ENCODE measurements around the gene RELL2. TPM values are rescaled to one million over a fixed set of nuclear protein-coding genes. Genes with fewer than 3 reads are reported as not detected.
A peak's percentile ranks its signal among the peaks of the same experiment; 100 is the strongest.
"Not testable (repeated sequence)": the region's sequence is repeated elsewhere in the genome, so short reads cannot be mapped to it uniquely, and the experiment has no call there.

The RELL2 gene
- total RNA-seq, 1 donor from 2014 or later: 6.1 TPM

DNA sequence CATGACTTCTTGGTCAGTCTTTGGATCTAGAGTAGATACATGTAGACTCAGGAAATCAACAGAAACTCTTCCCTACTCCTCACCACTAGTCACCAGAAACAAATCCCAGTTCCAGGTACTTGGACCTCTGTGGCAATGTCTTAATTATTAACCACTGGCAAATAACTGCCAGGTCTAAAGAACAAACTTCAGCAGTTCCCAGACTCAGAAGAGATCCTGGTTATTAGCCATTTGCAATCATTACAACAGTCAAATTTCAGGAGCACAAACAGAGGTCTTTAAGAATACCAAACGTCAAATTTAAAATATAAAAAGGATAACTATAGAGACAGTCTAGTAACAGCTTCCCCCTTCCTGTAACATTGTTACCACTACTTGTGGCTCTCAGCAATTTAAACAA lies 28.2 kb upstream of the RELL2 start:
- no peak overlapping the region for H3K4me3 Mint-ChIP-seq (ENCODE audit: unreplicated experiment)
- peaks cover 36% of the 10 kb centered on the region for H3K4me1 Mint-ChIP-seq (ENCODE audit: low read depth)
- H3K9me3 Mint-ChIP-seq (ENCODE audit: low read depth): no peaks in the 10 kb centered on the region
- TF ChIP-seq, protein P1, sequence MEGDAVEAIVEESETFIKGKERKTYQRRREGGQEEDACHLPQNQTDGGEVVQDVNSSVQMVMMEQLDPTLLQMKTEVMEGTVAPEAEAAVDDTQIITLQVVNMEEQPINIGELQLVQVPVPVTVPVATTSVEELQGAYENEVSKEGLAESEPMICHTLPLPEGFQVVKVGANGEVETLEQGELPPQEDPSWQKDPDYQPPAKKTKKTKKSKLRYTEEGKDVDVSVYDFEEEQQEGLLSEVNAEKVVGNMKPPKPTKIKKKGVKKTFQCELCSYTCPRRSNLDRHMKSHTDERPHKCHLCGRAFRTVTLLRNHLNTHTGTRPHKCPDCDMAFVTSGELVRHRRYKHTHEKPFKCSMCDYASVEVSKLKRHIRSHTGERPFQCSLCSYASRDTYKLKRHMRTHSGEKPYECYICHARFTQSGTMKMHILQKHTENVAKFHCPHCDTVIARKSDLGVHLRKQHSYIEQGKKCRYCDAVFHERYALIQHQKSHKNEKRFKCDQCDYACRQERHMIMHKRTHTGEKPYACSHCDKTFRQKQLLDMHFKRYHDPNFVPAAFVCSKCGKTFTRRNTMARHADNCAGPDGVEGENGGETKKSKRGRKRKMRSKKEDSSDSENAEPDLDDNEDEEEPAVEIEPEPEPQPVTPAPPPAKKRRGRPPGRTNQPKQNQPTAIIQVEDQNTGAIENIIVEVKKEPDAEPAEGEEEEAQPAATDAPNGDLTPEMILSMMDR (IDR thresholded peaks at IDR 0.05): no peak
- H3K27me3 Mint-ChIP-seq (ENCODE audit: low read depth): no peaks in the 10 kb centered on the region
- DNase-seq (ENCODE audit: low spot score): no peak
- no peak overlapping the region for H3K27ac Mint-ChIP-seq (ENCODE audit: unreplicated experiment)
- H3K36me3 Mint-ChIP-seq (ENCODE audit: low read depth): peaks cover 4% of the 10 kb centered on the region

DNA sequence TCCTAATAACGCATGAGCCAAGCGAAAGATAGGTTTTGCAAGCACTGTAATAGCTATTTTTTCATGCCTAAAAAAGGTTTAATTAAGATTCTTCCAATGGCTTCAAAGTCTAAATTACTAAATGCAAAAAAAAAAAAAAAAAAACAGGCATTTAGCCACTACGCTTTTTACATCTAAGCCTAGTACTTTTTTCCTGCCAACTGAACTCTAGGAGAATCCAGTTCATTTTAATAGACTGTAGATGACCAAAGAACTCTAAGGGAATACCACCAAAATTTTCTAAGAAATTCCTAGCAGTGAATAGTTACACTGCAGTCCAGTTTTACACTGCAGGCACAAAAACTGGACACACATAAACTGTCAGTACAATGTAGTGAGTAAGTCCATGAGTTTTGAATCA lies 27.8 kb upstream of the RELL2 start:
- Mint-ChIP-seq H3K4me3 (ENCODE audit: unreplicated experiment) (no peak overlapping the region), H3K9me3 (ENCODE audit: low read depth) (no peaks in the 10 kb centered on the region), H3K27ac (ENCODE audit: unreplicated experiment) (no peak overlapping the region), H3K36me3 (ENCODE audit: low read depth) (peaks cover 4% of the 10 kb centered on the region), H3K4me1 (ENCODE audit: low read depth) (peaks cover 31% of the 10 kb centered on the region), H3K27me3 (ENCODE audit: low read depth) (no peaks in the 10 kb centered on the region)
- TF ChIP-seq, protein P1 (IDR thresholded peaks at IDR 0.05): no peak
- DNase-seq (ENCODE audit: low spot score): no peak

DNA sequence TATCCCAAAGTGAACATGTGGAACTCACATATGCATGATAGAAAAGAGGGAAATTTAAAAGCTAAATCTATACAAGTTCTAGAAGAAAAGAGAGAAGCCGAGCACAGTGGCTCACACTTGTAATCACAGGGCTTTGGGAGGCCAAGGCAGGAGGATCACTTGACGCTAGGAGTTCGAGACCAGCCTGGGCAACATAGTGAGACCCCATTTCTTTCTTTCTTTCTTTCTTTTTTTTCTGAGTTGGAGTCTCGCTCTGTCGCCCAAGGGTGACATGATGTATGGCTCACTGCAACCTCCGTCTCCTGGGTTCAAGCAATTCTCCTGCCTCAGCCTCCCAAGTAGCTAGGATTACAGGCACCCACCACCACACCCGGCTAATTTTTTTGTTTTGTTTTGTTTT lies 26.9 kb upstream of the RELL2 start:
- not testable (repeated sequence) for H3K27ac Mint-ChIP-seq (ENCODE audit: unreplicated experiment); H3K9me3 Mint-ChIP-seq (ENCODE audit: low read depth); H3K36me3 Mint-ChIP-seq (ENCODE audit: low read depth); DNase-seq (ENCODE audit: low spot score); H3K27me3 Mint-ChIP-seq (ENCODE audit: low read depth); H3K4me3 Mint-ChIP-seq (ENCODE audit: unreplicated experiment)
- H3K4me1 Mint-ChIP-seq (ENCODE audit: low read depth): peaks cover 22% of the 10 kb centered on the region

DNA sequence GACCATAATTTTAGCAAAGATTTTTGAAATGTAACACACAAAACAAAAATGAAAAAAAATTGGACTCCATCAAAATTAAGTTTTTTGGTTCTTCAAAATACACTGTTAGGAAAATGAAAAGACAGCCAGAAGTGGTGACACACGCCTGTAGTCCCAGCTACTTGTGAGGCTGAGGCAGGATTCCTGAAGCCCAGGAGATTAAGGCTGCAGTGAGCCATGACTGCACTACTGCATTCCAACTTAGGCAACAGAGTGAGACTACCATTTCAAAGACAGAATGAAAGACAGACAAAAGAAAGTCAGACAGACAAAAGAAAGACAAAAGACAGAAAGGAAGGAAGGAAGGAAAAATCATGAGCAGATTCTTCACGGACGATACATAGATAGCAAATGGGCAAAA lies 25.5 kb upstream of the RELL2 start:
- no peaks in the 10 kb centered on the region for H3K9me3 Mint-ChIP-seq (ENCODE audit: low read depth)
- H3K4me3 Mint-ChIP-seq (ENCODE audit: unreplicated experiment): no peak overlapping the region
- no peak for DNase-seq (ENCODE audit: low spot score)
- H3K4me1 Mint-ChIP-seq (ENCODE audit: low read depth): peaks cover 19% of the 10 kb centered on the region
- TF ChIP-seq, protein P1 (IDR thresholded peaks at IDR 0.05): no peak
- H3K27ac Mint-ChIP-seq (ENCODE audit: unreplicated experiment): no peak overlapping the region
- H3K36me3 Mint-ChIP-seq (ENCODE audit: low read depth): peaks cover 4% of the 10 kb centered on the region
- H3K27me3 Mint-ChIP-seq (ENCODE audit: low read depth): no peaks in the 10 kb centered on the region

DNA sequence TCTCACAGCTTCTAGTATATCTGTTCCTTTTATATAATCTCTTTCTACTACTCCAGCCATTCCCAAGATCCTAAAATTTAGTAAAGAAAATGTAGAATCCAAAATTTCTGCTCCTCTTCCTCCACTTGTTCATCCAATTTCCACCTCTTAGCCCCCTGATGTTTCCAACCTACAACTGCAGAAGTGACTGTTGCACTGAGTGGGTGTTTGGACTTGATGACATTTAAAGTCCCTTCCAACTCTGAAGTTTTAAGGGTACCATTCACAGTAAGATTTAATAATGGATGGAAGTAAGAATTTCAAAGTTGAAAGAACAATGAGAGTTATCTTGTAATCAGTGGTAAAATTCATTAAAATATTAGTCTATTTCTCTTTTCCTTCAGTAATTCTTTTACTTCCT lies 23.5 kb upstream of the RELL2 start:
- Mint-ChIP-seq H3K27me3 (ENCODE audit: low read depth) (no peaks in the 10 kb centered on the region), H3K9me3 (ENCODE audit: low read depth) (no peaks in the 10 kb centered on the region), H3K4me1 (ENCODE audit: low read depth) (peaks cover 30% of the 10 kb centered on the region), H3K4me3 (ENCODE audit: unreplicated experiment) (no peak overlapping the region), H3K27ac (ENCODE audit: unreplicated experiment) (no peak overlapping the region), H3K36me3 (ENCODE audit: low read depth) (peaks cover 4% of the 10 kb centered on the region)
- TF ChIP-seq, protein P1 (IDR thresholded peaks at IDR 0.05): no peak
- no peak for DNase-seq (ENCODE audit: low spot score)

DNA sequence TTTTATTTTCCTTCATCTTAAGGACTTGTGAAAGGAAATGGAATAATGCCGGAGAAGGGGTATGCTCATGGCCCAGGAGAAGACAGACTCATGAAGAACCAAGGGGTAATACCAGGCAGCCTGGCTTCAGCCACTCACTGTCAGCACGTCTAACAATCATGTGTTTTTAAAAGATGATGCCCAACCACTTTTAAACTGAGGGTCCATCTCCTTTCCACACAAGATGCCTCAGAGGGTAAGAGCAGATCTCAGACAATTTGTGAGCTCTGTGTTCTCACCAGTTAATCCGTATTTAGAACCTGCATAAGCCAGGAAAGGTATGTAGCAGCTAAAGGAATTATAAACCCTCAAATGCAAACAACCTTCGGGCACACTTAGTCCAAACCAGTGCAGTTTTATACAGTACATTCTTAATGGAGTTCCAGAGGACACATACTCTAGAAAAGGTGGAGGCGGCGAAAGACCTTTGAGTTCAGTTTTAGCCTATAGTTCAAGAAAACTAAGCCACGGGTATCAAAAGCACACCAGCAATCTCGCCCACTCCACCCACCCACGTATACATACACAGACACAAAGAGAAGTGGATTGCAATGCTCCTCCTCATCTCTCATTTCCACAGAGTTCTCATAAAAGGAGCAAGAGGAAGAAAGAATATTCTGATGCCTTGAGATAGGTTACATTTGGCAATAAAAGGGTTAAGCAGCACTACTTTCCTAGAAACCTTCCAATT lies 20.6 kb upstream of the RELL2 start:
- no peak for DNase-seq (ENCODE audit: low spot score)
- Mint-ChIP-seq H3K9me3 (ENCODE audit: low read depth) (no peaks in the 10 kb centered on the region), H3K4me3 (ENCODE audit: unreplicated experiment) (no peak overlapping the region), H3K27me3 (ENCODE audit: low read depth) (no peaks in the 10 kb centered on the region), H3K4me1 (ENCODE audit: low read depth) (peaks cover 38% of the 10 kb centered on the region), H3K27ac (ENCODE audit: unreplicated experiment) (peak overlapping the region; percentile 36), H3K36me3 (ENCODE audit: low read depth) (peaks cover 2% of the 10 kb centered on the region)
- TF ChIP-seq, protein P1 (IDR thresholded peaks at IDR 0.05): no peak
